ENCODE data around the gene TRPC6. TPM values are rescaled to one million over a fixed set of nuclear protein-coding genes. Genes with fewer than 3 reads are reported as not detected.
"Not testable (repeated sequence)": the region's sequence is repeated elsewhere in the genome, so short reads cannot be mapped to it uniquely, and the experiment has no call there.

Gene TRPC6
- total RNA-seq, 4 donors from 2014 or later = 2.0 to 28.3 (median 6.4) TPM

- no peak for DNase-seq (ENCODE audit: low spot score in 2 of 2)
- 24% methylated on average over 1 of the region's 1 CpG for WGBS
- TF ChIP-seq POLR2AphosphoS5 (IDR thresholded peaks at IDR 0.05) (no peak), CTCF (IDR thresholded peaks at IDR 0.05) (no peak), POLR2A (IDR thresholded peaks at IDR 0.05) (no peak), EP300 (IDR thresholded peaks at IDR 0.05) (no peak)
Observed at GRCh38 chr11:101444851-101445250, 139.0 kb downstream of the TRPC6 start.

GRCh38 chr11:101444164-101444563 is 139.6 kb downstream of the TRPC6 start:
- Histone ChIP-seq H3K4me1 (peaks cover 22% of the 10 kb centered on the region), H3K27ac (no peak overlapping the region), H3K4me3 (no peak overlapping the region), H3K27me3 (no peaks in the 10 kb centered on the region), H3K9me3 (no peaks in the 10 kb centered on the region), H3K36me3 (no peaks in the 10 kb centered on the region)
- no peak for DNase-seq (ENCODE audit: low spot score in 2 of 2)
- TF ChIP-seq POLR2A (IDR thresholded peaks at IDR 0.05) = no peak
- WGBS = 16% methylated on average over 5 of the region's 5 CpGs

More at GRCh38 chr11:101444851-101445250, 139.0 kb downstream of the TRPC6 start:
- H3K4me1 ChIP-seq = peaks cover 22% of the 10 kb centered on the region
- H3K36me3 ChIP-seq = no peaks in the 10 kb centered on the region
- no peak overlapping the region for H3K4me3 ChIP-seq
- no peak overlapping the region for H3K27ac ChIP-seq
- H3K9me3 ChIP-seq = no peaks in the 10 kb centered on the region
- no peaks in the 10 kb centered on the region for H3K27me3 ChIP-seq

GRCh38 chr11:101442936-101443521 is 140.8 kb downstream of the TRPC6 start:
- WGBS = 73% methylated on average over 8 of the region's 8 CpGs
- no peaks in the 10 kb centered on the region for H3K36me3 ChIP-seq

GRCh38 chr11:101442171-101442570 is 141.6 kb downstream of the TRPC6 start:
- DNase-seq (ENCODE audit: low spot score in 2 of 2) = no peak
- H3K9me3 ChIP-seq = no peaks in the 10 kb centered on the region
- H3K4me3 ChIP-seq = no peak overlapping the region
- H3K36me3 ChIP-seq = no peaks in the 10 kb centered on the region
- H3K4me1 ChIP-seq = peaks cover 22% of the 10 kb centered on the region
- no peak for TF ChIP-seq POLR2A (IDR thresholded peaks at IDR 0.05)
- TF ChIP-seq EP300 (IDR thresholded peaks at IDR 0.05) = no peak
- no peak for TF ChIP-seq CTCF (IDR thresholded peaks at IDR 0.05)
- TF ChIP-seq POLR2AphosphoS5 (IDR thresholded peaks at IDR 0.05) = no peak
- H3K27me3 ChIP-seq = no peaks in the 10 kb centered on the region
- 53% methylated on average over 4 of the region's 4 CpGs for WGBS
- peak overlapping the region; percentile 27 for H3K27ac ChIP-seq

More at GRCh38 chr11:101442936-101443521, 140.8 kb downstream of the TRPC6 start:
- Histone ChIP-seq H3K27me3 (no peaks in the 10 kb centered on the region), H3K27ac (no peak overlapping the region), H3K4me1 (peaks cover 22% of the 10 kb centered on the region), H3K9me3 (no peaks in the 10 kb centered on the region), H3K4me3 (no peak overlapping the region)
- no peak for DNase-seq (ENCODE audit: low spot score in 2 of 2)
- TF ChIP-seq CTCF (IDR thresholded peaks at IDR 0.05) = no peak
- TF ChIP-seq POLR2AphosphoS5 (IDR thresholded peaks at IDR 0.05) = no peak
- TF ChIP-seq EP300 (IDR thresholded peaks at IDR 0.05) = no peak
- no peak for TF ChIP-seq POLR2A (IDR thresholded peaks at IDR 0.05)

- H3K4me1 ChIP-seq = peaks cover 22% of the 10 kb centered on the region
- no peak for TF ChIP-seq POLR2A (IDR thresholded peaks at IDR 0.05)
- no peak for TF ChIP-seq EP300 (IDR thresholded peaks at IDR 0.05)
- no peak for TF ChIP-seq CTCF (IDR thresholded peaks at IDR 0.05)
- TF ChIP-seq POLR2AphosphoS5 (IDR thresholded peaks at IDR 0.05) = no peak
- 75% methylated on average over 1 of the region's 1 CpG for WGBS
- H3K4me3 ChIP-seq = no peak overlapping the region
- no peak for DNase-seq (ENCODE audit: low spot score in 2 of 2)
- peak overlapping the region; percentile 27 for H3K27ac ChIP-seq
- H3K36me3 ChIP-seq = no peaks in the 10 kb centered on the region
- H3K9me3 ChIP-seq = no peaks in the 10 kb centered on the region
- no peaks in the 10 kb centered on the region for H3K27me3 ChIP-seq
Observed at GRCh38 chr11:101441747-101442146, 142.1 kb downstream of the TRPC6 start.

- no peaks in the 10 kb centered on the region for H3K36me3 ChIP-seq
- no peaks in the 10 kb centered on the region for H3K27me3 ChIP-seq
- TF ChIP-seq EP300 (IDR thresholded peaks at IDR 0.05) (no peak), CTCF (IDR thresholded peaks at IDR 0.05) (no peak), POLR2AphosphoS5 (IDR thresholded peaks at IDR 0.05) (no peak), POLR2A (IDR thresholded peaks at IDR 0.05) (no peak)
- no peak overlapping the region for H3K4me3 ChIP-seq
- 88% methylated on average over 5 of the region's 5 CpGs for WGBS
- H3K27ac ChIP-seq = no peak overlapping the region
- no peaks in the 10 kb centered on the region for H3K9me3 ChIP-seq
- H3K4me1 ChIP-seq = peaks cover 13% of the 10 kb centered on the region
- DNase-seq (ENCODE audit: low spot score in 2 of 2) = no peak
Observed at GRCh38 chr11:101439488-101439887, 144.3 kb downstream of the TRPC6 start.

GRCh38 chr11:101438708-101439107 is 145.1 kb downstream of the TRPC6 start:
- H3K4me1 ChIP-seq; H3K36me3 ChIP-seq; DNase-seq (ENCODE audit: low spot score in 2 of 2); H3K27me3 ChIP-seq; H3K9me3 ChIP-seq; H3K4me3 ChIP-seq; H3K27ac ChIP-seq: not testable (repeated sequence)
- 78% methylated on average over 2 of the region's 2 CpGs for WGBS

Data from suprapubic skin (tissue), 4 donors.